Psoas muscle (tissue), 8 donors: ENCODE measurements around the gene ADGRE2. TPM values are rescaled to one million over a fixed set of nuclear protein-coding genes. Genes with fewer than 3 reads are reported as not detected.

Source experiments
- ATAC-seq, 4 donors: fragments of 200-7000 bp; cut with Tn5 transposase; one replicate each; pipeline ENCODE4 v1.9.1; 2020; ENCODE audit warnings: moderate library complexity in 3 of 4, mild to moderate bottlenecking in 2 of 4
- DNase-seq, 2 donors: peaks; one replicate each; pipeline ENCODE4 v3.0.0-alpha.2; 2020
- H3K27ac ChIP-seq: fragments of 200-600 bp; one replicate; pipeline ENCODE4 v1.8.0; 2022
- H3K27me3 ChIP-seq, 3 donors: fragments of 200-600 bp in 1 of 3; one replicate each; pipeline versions ENCODE4 v1.6.1 to v1.8.0; 2013 to 2022; ENCODE audit warnings: low read length in 2 of 3, mild to moderate bottlenecking in 2 of 3, moderate library complexity in 1 of 3; ENCODE audit not compliant: insufficient read depth in 3 of 3
- H3K36me3 ChIP-seq, 2 donors: fragments of 200-600 bp in 1 of 2; one replicate each; pipeline versions ENCODE4 v1.6.1 to v1.8.0; 2013 to 2022; ENCODE audit warnings: low read depth in 1 of 2, mild to moderate bottlenecking in 1 of 2, moderate library complexity in 1 of 2; ENCODE audit not compliant: insufficient read depth in 1 of 2
- H3K4me1 ChIP-seq: fragments of 200-600 bp; one replicate; pipeline ENCODE4 v1.8.0; 2022
- H3K4me3 ChIP-seq: fragments of 200-600 bp; one replicate; pipeline ENCODE4 v1.8.0; 2022; ENCODE audit warnings: mild to moderate bottlenecking
- H3K9me3 ChIP-seq: fragments of 200-600 bp; one replicate; pipeline ENCODE4 v1.8.0; 2022
- WGBS, 3 donors: extraction: QIAGEN DNeasy Blood & Tissue Kit; methylation state at CpG; one replicate each; pipeline versions ENCODE4 v1.1.6 to v1.1.7; 2013; 5-methylcytosine and 5-hydroxymethylcytosine counted together
- intact Hi-C, 2 donors: fragments of 100-400 bp; cut with DNase I; formaldehyde crosslinking; loops; one replicate each; pipeline versions ENCODE4 v1.11.0 to v1.14.2; 2022
- polyA plus RNA-seq, 3 donors: library from polyadenylated mRNA; stranded (reverse); fragments of 200-250 nt; gene quantifications; one replicate each; pipeline ENCODE4 v1.2.3, GENCODE V29; 2013
- total RNA-seq, 4 donors: library from RNA; stranded (reverse); fragmentation: NEBNext Ultra II Directional in 2 of 4; extraction: Animal tissue kit (Norgen Biotek cat#: 25700) in 2 of 4; gene quantifications; one replicate each; pipeline versions ENCODE4 v1.2.1 to v1.2.4, GENCODE V29; 2021 to 2023
- TF ChIP-seq, protein P1 (sequence below): fragments of 200-600 bp; IDR thresholded peaks from one replicate; pipeline ENCODE4 v1.8.0; 2022; ENCODE audit warnings: antibody characterized with exemption
- donor health status: healthy with polysubstance abuse.
- donor health status: DM: no; HTN: no; CAD: no; lungs with moderate emphysema.
- donor health status: Bipolar disorder and iron deficiency.
- donor health status: healthy.
- donor health status: DM: yes; HTN: yes; CAD: no.
- donor health status: DM: no; HTN: no; CAD: no.
- donor health status: DM: no; HTN: no; CAD: no.
- donor health status: DM: yes; HTN: yes; CAD: no.

ADGRE2 gene
- total and polyA plus RNA-seq, 7 donors: 0.12 to 0.96 (median 0.56) TPM

DNA sequence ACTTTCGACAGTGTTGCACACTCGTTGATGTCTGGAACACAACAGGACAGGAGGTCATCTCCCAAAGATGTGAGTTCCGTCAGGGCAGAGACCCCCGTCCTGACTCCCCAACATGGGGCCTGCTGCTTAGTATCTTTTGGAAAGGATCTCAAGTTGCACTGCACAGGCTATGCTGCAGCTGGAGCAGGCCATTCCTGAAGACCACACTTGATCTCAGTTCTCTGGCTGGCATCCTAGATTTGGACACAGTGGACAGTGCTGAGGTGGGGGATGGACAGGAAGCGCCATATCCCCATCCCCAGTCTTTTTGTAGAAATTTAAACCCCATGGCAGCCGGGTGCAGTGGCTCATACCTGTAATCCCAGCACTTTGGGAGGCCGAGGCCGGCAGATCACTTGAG lies 5.9 kb downstream of the ADGRE2 start:
- H3K27me3 ChIP-seq: peaks cover 0 to 9% (median 2%) of the 10 kb centered on the region in 3 donors
- DNase-seq (no peak), ATAC-seq (no peak)
- intact Hi-C loops: no loop called here
- H3K27ac ChIP-seq: no peak overlapping the region
- WGBS, 3 donors: 80 to 89% (median 84%) methylated on average over 8 of the region's 8 CpGs
- TF ChIP-seq, protein P1, sequence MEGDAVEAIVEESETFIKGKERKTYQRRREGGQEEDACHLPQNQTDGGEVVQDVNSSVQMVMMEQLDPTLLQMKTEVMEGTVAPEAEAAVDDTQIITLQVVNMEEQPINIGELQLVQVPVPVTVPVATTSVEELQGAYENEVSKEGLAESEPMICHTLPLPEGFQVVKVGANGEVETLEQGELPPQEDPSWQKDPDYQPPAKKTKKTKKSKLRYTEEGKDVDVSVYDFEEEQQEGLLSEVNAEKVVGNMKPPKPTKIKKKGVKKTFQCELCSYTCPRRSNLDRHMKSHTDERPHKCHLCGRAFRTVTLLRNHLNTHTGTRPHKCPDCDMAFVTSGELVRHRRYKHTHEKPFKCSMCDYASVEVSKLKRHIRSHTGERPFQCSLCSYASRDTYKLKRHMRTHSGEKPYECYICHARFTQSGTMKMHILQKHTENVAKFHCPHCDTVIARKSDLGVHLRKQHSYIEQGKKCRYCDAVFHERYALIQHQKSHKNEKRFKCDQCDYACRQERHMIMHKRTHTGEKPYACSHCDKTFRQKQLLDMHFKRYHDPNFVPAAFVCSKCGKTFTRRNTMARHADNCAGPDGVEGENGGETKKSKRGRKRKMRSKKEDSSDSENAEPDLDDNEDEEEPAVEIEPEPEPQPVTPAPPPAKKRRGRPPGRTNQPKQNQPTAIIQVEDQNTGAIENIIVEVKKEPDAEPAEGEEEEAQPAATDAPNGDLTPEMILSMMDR: no peak
- no peaks in the 10 kb centered on the region for H3K9me3 ChIP-seq
- H3K36me3 ChIP-seq: no peaks in the 10 kb centered on the region
- H3K4me3 ChIP-seq: no peak overlapping the region
- no peaks in the 10 kb centered on the region for H3K4me1 ChIP-seq

- H3K27me3 ChIP-seq: peaks cover 0 to 9% (median 0%) of the 10 kb centered on the region in 3 donors
- WGBS, 3 donors: 74 to 78% (median 74%) methylated on average over 11 of the region's 11 CpGs
- TF ChIP-seq, protein P1: no peak
- ATAC-seq (no peak), DNase-seq (no peak)
- no peak overlapping the region for H3K4me3 ChIP-seq
- H3K27ac ChIP-seq: no peak overlapping the region
- H3K9me3 ChIP-seq: no peaks in the 10 kb centered on the region
- no peaks in the 10 kb centered on the region for H3K4me1 ChIP-seq
- no peaks in the 10 kb centered on the region for H3K36me3 ChIP-seq
- intact Hi-C loops: no loop called here
Observed at GRCh38 chr19:14770944-14771839, 7.2 kb downstream of the ADGRE2 start.

- Histone ChIP-seq H3K4me1 (no peaks in the 10 kb centered on the region), H3K36me3 (no peaks in the 10 kb centered on the region), H3K27ac (no peak overlapping the region), H3K4me3 (no peak overlapping the region), H3K27me3 (no peaks in the 10 kb centered on the region), H3K9me3 (no peaks in the 10 kb centered on the region)
- TF ChIP-seq, protein P1: no peak
- 71 to 74% (median 74%) methylated on average over 5 of the region's 5 CpGs for WGBS, 3 donors
- DNase-seq (no peak), ATAC-seq (no peak)
- intact Hi-C loops: no loop called here
Observed at GRCh38 chr19:14770136-14770535, 8.2 kb downstream of the ADGRE2 start.

DNA sequence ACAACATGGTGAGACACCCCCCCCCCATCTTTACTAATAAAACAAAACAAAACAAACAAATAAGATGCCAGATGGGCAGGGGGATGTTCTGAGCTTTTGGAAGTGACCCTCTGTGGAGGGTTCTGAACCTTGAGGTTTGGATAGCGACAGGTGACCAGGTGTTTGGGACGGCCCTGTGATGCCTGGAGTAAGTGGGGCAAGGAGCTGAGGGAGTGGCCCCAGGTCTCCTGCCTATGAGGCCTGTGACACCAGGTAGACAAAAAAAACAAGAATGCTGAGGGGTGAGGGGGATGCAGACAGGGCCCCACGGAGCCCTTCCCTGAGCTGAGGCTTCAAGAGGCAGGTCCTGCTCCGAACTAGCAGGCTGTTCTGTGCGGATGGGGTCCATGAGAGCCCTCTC lies 9.2 kb downstream of the ADGRE2 start:
- Histone ChIP-seq H3K4me3 (no peak overlapping the region), H3K27me3 (no peaks in the 10 kb centered on the region), H3K4me1 (no peaks in the 10 kb centered on the region), H3K36me3 (no peaks in the 10 kb centered on the region), H3K27ac (no peak overlapping the region), H3K9me3 (no peaks in the 10 kb centered on the region)
- TF ChIP-seq, protein P1: no peak
- WGBS, 3 donors: 84 to 85% (median 85%) methylated on average over 5 of the region's 5 CpGs
- ATAC-seq (no peak), DNase-seq (no peak)
- intact Hi-C loops: no loop called here
